SHP77 (cell line): Measurements from ENCODE around the gene TRAF2.
"Not testable (repeated sequence)": the region's sequence is repeated elsewhere in the genome, so short reads cannot be mapped to it uniquely, and the experiment has no call there.

Experiments used
- DNase-seq, 2 experiments: peaks; one replicate each; lab custom pipeline; 2025; lab: John Stamatoyannopoulos, UW

Gene TRAF2

GRCh38 chr9:136885950-136886578 is at the start of gene TRAF2:
Gene TRAF2, plus strand, starts transcription at chr9:136886516. Its CDS starts 12,225 bp downstream, at chr9:136898741.
- peak; percentile 93 to 96 for DNase-seq

- DNase-seq, result no peak
These were observed 49.0 kb upstream of the TRAF2 start for GRCh38 chr9:136837146-136837855.

GRCh38 chr9:136837856-136838277 is 48.4 kb upstream of the TRAF2 start:
- DNase-seq, result not testable (repeated sequence)

GRCh38 chr9:136838314-136839228 is 47.7 kb upstream of the TRAF2 start:
- no peak for DNase-seq

- DNase-seq, result no peak
These were observed 46.8 kb upstream of the TRAF2 start for GRCh38 chr9:136839229-136840139.

- DNase-seq, result peak; percentile 35
These were observed 46.0 kb upstream of the TRAF2 start for GRCh38 chr9:136840140-136840876.

- DNase-seq, result peak; percentile 86 to 91
These were observed 45.3 kb upstream of the TRAF2 start for GRCh38 chr9:136840877-136841645.

- DNase-seq, result peak in 1 of 2 experiments; percentile 22
These were observed 44.5 kb upstream of the TRAF2 start for GRCh38 chr9:136841646-136842379.

- peak; percentile 70 to 73 for DNase-seq
These were observed 43.9 kb upstream of the TRAF2 start, which contains the start of gene AJM1 for GRCh38 chr9:136842380-136842948. Gene AJM1, plus strand, starts transcription at chr9:136842478. Its CDS starts 1,937 bp downstream, at chr9:136844415.

GRCh38 chr9:136843159-136843800 is 43.0 kb upstream of the TRAF2 start:
- DNase-seq, result not testable (repeated sequence)

GRCh38 chr9:136843801-136844740 is 42.2 kb upstream of the TRAF2 start:
- DNase-seq, result not testable (repeated sequence)

- DNase-seq, result no peak
These were observed 41.4 kb upstream of the TRAF2 start for GRCh38 chr9:136844761-136845464.

- DNase-seq, result no peak
These were observed 40.7 kb upstream of the TRAF2 start for GRCh38 chr9:136845465-136846260.

- DNase-seq, result no peak
These were observed 39.8 kb upstream of the TRAF2 start for GRCh38 chr9:136846376-136847087.
